Chondrocyte (in vitro differentiated cells): ENCODE results near the gene ASPG. TPM values are rescaled to one million over a fixed set of nuclear protein-coding genes. Genes with fewer than 3 reads are reported as not detected.
A peak's percentile ranks its signal among the peaks of the same experiment; 100 is the strongest.
"Not testable (repeated sequence)": the region's sequence is repeated elsewhere in the genome, so short reads cannot be mapped to it uniquely, and the experiment has no call there.

ENCODE experiments used
- DNase-seq: peaks from one replicate; pipeline ENCODE4 v3.0.0; 2021; ENCODE audit warnings: mixed read lengths, low spot score
- H3K27ac Mint-ChIP-seq: one replicate; pipeline ENCODE4 v1.8.0; 2021; ENCODE audit warnings: mild to moderate bottlenecking, moderate library complexity, mixed read lengths; ENCODE audit not compliant: unreplicated experiment
- H3K27me3 Mint-ChIP-seq: 2 replicates; pipeline ENCODE4 v1.8.0; 2021; ENCODE audit warnings: low read depth, mixed read lengths
- H3K36me3 Mint-ChIP-seq: 2 replicates; pipeline ENCODE4 v1.8.0; 2021; ENCODE audit warnings: low read depth, mixed read lengths
- H3K4me1 Mint-ChIP-seq: 2 replicates; pipeline ENCODE4 v1.8.0; 2021; ENCODE audit warnings: low read depth, mild to moderate bottlenecking, mixed read lengths
- H3K4me3 Mint-ChIP-seq: one replicate; pipeline ENCODE4 v1.8.0; 2021; ENCODE audit warnings: mild to moderate bottlenecking, moderate library complexity, mixed read lengths; ENCODE audit not compliant: unreplicated experiment
- H3K9me3 Mint-ChIP-seq: 2 replicates; pipeline ENCODE4 v1.8.0; 2021; ENCODE audit warnings: low read depth, mixed read lengths
- CTCF ChIP-seq: fragments of 200-600 bp; sonication (generic); IDR thresholded peaks from 2 replicates; pipeline ENCODE4 v1.5.0; 2021; ENCODE audit warnings: antibody characterized with exemption, mild to moderate bottlenecking, moderate library complexity
- total RNA-seq: library from RNA; stranded (reverse); gene quantifications from 3 replicates; pipeline ENCODE4 v1.2.1, GENCODE V29; 2021

Gene ASPG
- total RNA-seq, 1 donor from 2014 or later: not detected

GRCh38 chr14:104150136-104151025, 64.9 kb downstream of the ASPG start:
- no peaks in the 10 kb centered on the region for H3K9me3 Mint-ChIP-seq
- H3K4me1 Mint-ChIP-seq: peaks cover 7% of the 10 kb centered on the region
- TF ChIP-seq CTCF: peak; percentile 65
- H3K27me3 Mint-ChIP-seq: peaks cover 2% of the 10 kb centered on the region
- DNase-seq: no peak
- H3K36me3 Mint-ChIP-seq: no peaks in the 10 kb centered on the region
- H3K4me3 Mint-ChIP-seq: no peak overlapping the region
- no peak overlapping the region for H3K27ac Mint-ChIP-seq

- Mint-ChIP-seq H3K4me1 (peaks cover 7% of the 10 kb centered on the region), H3K27me3 (no peaks in the 10 kb centered on the region), H3K9me3 (no peaks in the 10 kb centered on the region), H3K4me3 (no peak overlapping the region), H3K27ac (no peak overlapping the region), H3K36me3 (no peaks in the 10 kb centered on the region)
- TF ChIP-seq CTCF: no peak
- DNase-seq: no peak
Measured at GRCh38 chr14:104151026-104151381, 65.5 kb downstream of the ASPG start.

GRCh38 chr14:104151566-104152245, 66.2 kb downstream of the ASPG start:
- no peak overlapping the region for H3K4me3 Mint-ChIP-seq
- H3K36me3 Mint-ChIP-seq: no peaks in the 10 kb centered on the region
- H3K4me1 Mint-ChIP-seq: peaks cover 7% of the 10 kb centered on the region
- TF ChIP-seq CTCF: no peak
- no peaks in the 10 kb centered on the region for H3K27me3 Mint-ChIP-seq
- H3K27ac Mint-ChIP-seq: no peak overlapping the region
- no peaks in the 10 kb centered on the region for H3K9me3 Mint-ChIP-seq
- DNase-seq: no peak

- Mint-ChIP-seq H3K27ac (no peak overlapping the region), H3K4me3 (no peak overlapping the region), H3K27me3 (no peaks in the 10 kb centered on the region), H3K9me3 (no peaks in the 10 kb centered on the region), H3K4me1 (peaks cover 7% of the 10 kb centered on the region), H3K36me3 (no peaks in the 10 kb centered on the region)
- no peak for DNase-seq
- no peak for TF ChIP-seq CTCF
Measured at GRCh38 chr14:104152246-104152575, 66.7 kb downstream of the ASPG start.

GRCh38 chr14:104152686-104153393, 67.3 kb downstream of the ASPG start:
- DNase-seq: no peak
- no peak overlapping the region for H3K4me3 Mint-ChIP-seq
- no peaks in the 10 kb centered on the region for H3K36me3 Mint-ChIP-seq
- no peaks in the 10 kb centered on the region for H3K27me3 Mint-ChIP-seq
- no peak overlapping the region for H3K27ac Mint-ChIP-seq
- H3K4me1 Mint-ChIP-seq: peaks cover 7% of the 10 kb centered on the region
- no peak for TF ChIP-seq CTCF
- no peaks in the 10 kb centered on the region for H3K9me3 Mint-ChIP-seq

GRCh38 chr14:104153394-104153755, 67.9 kb downstream of the ASPG start:
- not testable (repeated sequence) for H3K9me3 Mint-ChIP-seq, H3K36me3 Mint-ChIP-seq, H3K4me1 Mint-ChIP-seq, DNase-seq, H3K4me3 Mint-ChIP-seq, H3K27ac Mint-ChIP-seq, H3K27me3 Mint-ChIP-seq
